H9 (cell line): ENCODE results near the gene TFCP2. TPM values are rescaled to one million over a fixed set of nuclear protein-coding genes. Genes with fewer than 3 reads are reported as not detected.

Experiments
- DNase-seq: peaks from one replicate; pipeline ENCODE4 v3.0.0-alpha.2; 2017
- H2AFZ ChIP-seq: one replicate; pipeline ENCODE4 v1.6.1; 2013; ENCODE audit warnings: mild to moderate bottlenecking, low read length, control low read depth, moderate library complexity
- H2AK5ac ChIP-seq: 2 replicates; pipeline ENCODE4 v1.6.1; 2013; ENCODE audit warnings: low read length, control low read depth, mixed read lengths; ENCODE audit not compliant: insufficient read length
- H2BK120ac ChIP-seq: one replicate; pipeline ENCODE4 v1.6.1; 2013; ENCODE audit warnings: low read depth, mild to moderate bottlenecking, low read length, control low read depth, inconsistent platforms; ENCODE audit not compliant: poor library complexity, severe bottlenecking
- H2BK12ac ChIP-seq: 2 replicates; pipeline ENCODE4 v1.6.1; 2013; ENCODE audit warnings: low read length, control low read depth, mixed read lengths, low read depth; ENCODE audit not compliant: insufficient read length
- H2BK15ac ChIP-seq: 2 replicates; pipeline ENCODE4 v1.6.1; 2013; ENCODE audit warnings: low read depth, low read length, control low read depth
- H2BK20ac ChIP-seq: one replicate; pipeline ENCODE4 v1.6.1; 2013; ENCODE audit warnings: low read depth, mild to moderate bottlenecking, low read length, control low read depth, inconsistent platforms; ENCODE audit not compliant: poor library complexity, severe bottlenecking
- H2BK5ac ChIP-seq: 2 replicates; pipeline ENCODE4 v1.6.1; 2013; ENCODE audit warnings: low read length, control low read depth, mixed read lengths; ENCODE audit not compliant: insufficient read length
- H3K14ac ChIP-seq: 2 replicates; pipeline ENCODE4 v1.6.1; 2013; ENCODE audit warnings: low read length, control low read depth; ENCODE audit not compliant: insufficient read depth
- H3K18ac ChIP-seq: 2 replicates; pipeline ENCODE4 v1.6.1; 2013; ENCODE audit warnings: low read depth, mild to moderate bottlenecking, mixed read lengths, low read length, control low read depth; ENCODE audit not compliant: insufficient read length
- H3K23ac ChIP-seq: 2 replicates; pipeline ENCODE4 v1.6.1; 2013; ENCODE audit warnings: low read length, control low read depth, mixed read lengths, low read depth; ENCODE audit not compliant: insufficient read length
- H3K23me2 ChIP-seq: 2 replicates; pipeline ENCODE4 v1.6.1; 2013; ENCODE audit warnings: low read depth, mild to moderate bottlenecking, mixed read lengths, low read length, control low read depth; ENCODE audit not compliant: insufficient read length, poor library complexity, severe bottlenecking
- H3K27ac ChIP-seq: 2 replicates; pipeline ENCODE4 v1.5.1; 2013; ENCODE audit warnings: low read length, control low read depth, mixed read lengths, low read depth; ENCODE audit not compliant: insufficient read length
- H3K27me3 ChIP-seq: 2 replicates; pipeline ENCODE4 v1.6.1; 2013; ENCODE audit warnings: low read length, control low read depth, inconsistent platforms; ENCODE audit not compliant: insufficient read depth
- H3K4ac ChIP-seq: 2 replicates; pipeline ENCODE4 v1.6.1; 2013; ENCODE audit warnings: low read depth, mild to moderate bottlenecking, control low read depth, inconsistent platforms, low read length, moderate library complexity
- H3K4me1 ChIP-seq: 2 replicates; pipeline ENCODE4 v1.6.1; 2013; ENCODE audit warnings: low read length, control low read depth, inconsistent platforms; ENCODE audit not compliant: insufficient read depth
- H3K4me2 ChIP-seq: 2 replicates; pipeline ENCODE4 v1.6.1; 2013; ENCODE audit warnings: low read length, control low read depth, mixed read lengths; ENCODE audit not compliant: insufficient read length, insufficient read depth
- H3K56ac ChIP-seq: 2 replicates; pipeline ENCODE4 v1.6.1; 2013; ENCODE audit warnings: low read depth, mild to moderate bottlenecking, mixed read lengths, low read length, control low read depth; ENCODE audit not compliant: insufficient read length
- H3K79me1 ChIP-seq: 2 replicates; pipeline ENCODE4 v1.6.1; 2013; ENCODE audit warnings: low read depth, mild to moderate bottlenecking, moderate library complexity, low read length, control low read depth, inconsistent platforms; ENCODE audit not compliant: insufficient read depth, poor library complexity, severe bottlenecking
- H3K79me2 ChIP-seq: 2 replicates; pipeline ENCODE4 v1.6.1; 2013; ENCODE audit warnings: low read length, control low read depth, inconsistent platforms; ENCODE audit not compliant: insufficient read depth
- H3K9ac ChIP-seq: 2 replicates; pipeline ENCODE4 v1.6.1; 2013; ENCODE audit warnings: low read length, control low read depth, mixed read lengths; ENCODE audit not compliant: insufficient read length; ENCODE audit errors: extremely low read depth
- H3K9me3 ChIP-seq: one replicate; pipeline ENCODE4 v1.6.1; 2013; ENCODE audit warnings: low read depth, low read length, inconsistent platforms; ENCODE audit not compliant: control insufficient read depth
- H3T11ph ChIP-seq: one replicate; pipeline ENCODE4 v1.6.1; 2013; ENCODE audit warnings: mild to moderate bottlenecking, low read length, control low read depth, inconsistent platforms
- H4K20me1 ChIP-seq: one replicate; pipeline ENCODE4 v1.6.1; 2013; ENCODE audit not compliant: control insufficient read depth, insufficient read length, insufficient read depth
- H4K5ac ChIP-seq: 2 replicates; pipeline ENCODE4 v1.6.1; 2013; ENCODE audit warnings: low read depth, mild to moderate bottlenecking, mixed read lengths, low read length, control low read depth; ENCODE audit not compliant: insufficient read length
- H4K8ac ChIP-seq: replicated peaks from 2 replicates; pipeline ENCODE4 v1.6.1; 2013; ENCODE audit warnings: low read length, control low read depth, mixed read lengths, low read depth; ENCODE audit not compliant: insufficient read length
- H4K91ac ChIP-seq: 2 replicates; pipeline ENCODE4 v1.6.1; 2013; ENCODE audit warnings: low read depth, mild to moderate bottlenecking, moderate library complexity, mixed read lengths, low read length, control low read depth; ENCODE audit not compliant: insufficient read length
- H3K27ac Mint-ChIP-seq, 3 experiments: 2 replicates in 2 of 3; 3 replicates in 1 of 3; pipeline ENCODE4 v1.8.0; 2020 to 2021; ENCODE audit warnings: mixed read lengths in 3 of 3, mild to moderate bottlenecking in 1 of 3, moderate library complexity in 1 of 3
- H3K27me3 Mint-ChIP-seq: 2 replicates; pipeline ENCODE4 v1.8.0; 2021; ENCODE audit warnings: low read depth, mild to moderate bottlenecking, moderate library complexity, mixed read lengths
- H3K36me3 Mint-ChIP-seq, 3 experiments: 2 replicates in 2 of 3; 3 replicates in 1 of 3; pipeline ENCODE4 v1.8.0; 2020 to 2021; ENCODE audit warnings: low read depth in 3 of 3, mixed read lengths in 3 of 3; ENCODE audit not compliant: insufficient read depth in 1 of 3
- H3K4me1 Mint-ChIP-seq, 2 experiments: 2 replicates each; pipeline ENCODE4 v1.8.0; 2020; ENCODE audit warnings: mixed read lengths in 2 of 2
- H3K4me3 Mint-ChIP-seq, 2 experiments: 2 replicates in 1 of 2; 3 replicates in 1 of 2; pipeline ENCODE4 v1.8.0; 2020 to 2021; ENCODE audit warnings: mild to moderate bottlenecking in 2 of 2, mixed read lengths in 2 of 2, moderate library complexity in 1 of 2
- H3K9me3 Mint-ChIP-seq, 2 experiments: 2 replicates in 1 of 2; 3 replicates in 1 of 2; pipeline ENCODE4 v1.8.0; 2020; ENCODE audit warnings: mild to moderate bottlenecking in 2 of 2, mixed read lengths in 2 of 2, moderate library complexity in 1 of 2
- CTCF ChIP-seq: fragments of 200-600 bp; sonication (generic); conservative IDR thresholded peaks from 3 replicates; pipeline ENCODE4 v1.8.0; 2021; ENCODE audit warnings: antibody characterized with exemption, mild to moderate bottlenecking
- WGBS: extraction: QIAGEN DNeasy Blood & Tissue Kit; methylation state at CpG from one replicate; pipeline ENCODE4 v1.1.7; 2013; ENCODE audit warnings: missing lambda C conversion rate, low lambda C conversion rate, mixed read lengths; ENCODE audit not compliant: insufficient read length; ENCODE audit errors: extremely low coverage; 5-methylcytosine and 5-hydroxymethylcytosine counted together
- total RNA-seq: library from RNA; stranded (reverse); gene quantifications from 2 replicates; pipeline ENCODE4 v1.2.1, GENCODE V29; 2021

Gene TFCP2
- total RNA-seq, 1 experiment from 2014 or later, result 27.1 TPM

DNA sequence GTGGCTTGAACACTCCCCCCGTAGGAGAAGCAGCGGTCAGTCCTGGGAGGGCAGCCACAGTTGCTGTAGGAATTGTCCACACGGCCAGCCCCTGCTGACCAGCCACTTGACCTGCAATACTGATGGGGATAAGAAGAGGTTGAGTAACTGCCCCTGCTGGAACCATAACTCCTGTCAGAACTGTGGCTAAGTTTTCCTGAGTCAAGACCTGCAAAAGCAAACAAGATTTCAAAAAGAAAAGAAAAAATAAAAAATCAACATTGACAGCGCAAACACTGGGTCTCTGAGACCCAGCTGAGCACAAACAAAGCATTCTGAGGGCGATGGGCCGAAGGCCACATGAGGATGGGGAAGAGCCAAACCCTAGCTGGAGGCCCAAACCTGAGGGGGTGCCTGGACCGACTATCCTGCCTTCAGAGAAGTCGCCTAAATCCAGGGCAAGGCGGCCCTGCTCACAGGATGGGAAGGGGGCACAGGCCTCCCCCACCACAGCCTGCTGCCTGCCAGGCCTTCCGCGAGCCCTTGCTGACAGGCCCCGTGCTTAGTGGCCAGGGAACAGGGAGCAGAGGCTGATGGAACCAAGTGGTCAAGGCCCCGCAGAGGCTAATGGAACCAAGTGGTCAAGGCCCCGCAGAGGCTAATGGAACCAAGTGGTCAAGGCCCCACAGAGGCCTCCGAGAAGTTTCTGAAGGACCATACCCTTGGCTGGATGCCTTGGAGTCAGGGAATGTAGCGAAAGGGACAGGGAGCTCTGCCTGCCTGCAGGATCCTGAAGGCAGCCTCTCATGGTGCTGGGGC lies 25.8 kb upstream of the TFCP2 start:
- no peak overlapping the region for H4K5ac ChIP-seq
- no peaks in the 10 kb centered on the region for H3K9me3 Mint-ChIP-seq
- H2AFZ ChIP-seq, result no peak overlapping the region
- H2BK12ac ChIP-seq, result no peak overlapping the region
- H3K4me1 ChIP-seq, result no peaks in the 10 kb centered on the region; the same call in 1 of the 2 replicates
- no peak overlapping the region for H4K8ac ChIP-seq
- no CpG with 5 or more reads among the region's 16 CpGs for WGBS
- H3K4ac ChIP-seq, result no peak overlapping the region
- H3K79me1 ChIP-seq, result no peaks in the 10 kb centered on the region
- no peak overlapping the region; the same call in 1 of the 2 replicates for H3K14ac ChIP-seq
- H3K27me3 ChIP-seq, result no peaks in the 10 kb centered on the region
- no peak for TF ChIP-seq CTCF
- no peak overlapping the region for H3K4me2 ChIP-seq
- no peak overlapping the region for H3K56ac ChIP-seq
- no peak overlapping the region for H2BK20ac ChIP-seq
- H3K23ac ChIP-seq, result no peak overlapping the region
- no peak overlapping the region for H2BK120ac ChIP-seq
- no peak for DNase-seq
- no peak overlapping the region for H3K27ac ChIP-seq
- H4K20me1 ChIP-seq, result no peaks in the 10 kb centered on the region
- H3K36me3 Mint-ChIP-seq, result peaks cover 0 to 4% (median 1%) of the 10 kb centered on the region in 3 experiments; a peak in 3 of 7 replicates
- H3K23me2 ChIP-seq, result no peaks in the 10 kb centered on the region
- H3K27me3 Mint-ChIP-seq, result peaks cover 1% of the 10 kb centered on the region; the same call in 1 of the 2 replicates
- H3T11ph ChIP-seq, result no peak overlapping the region
- H3K9me3 ChIP-seq, result no peaks in the 10 kb centered on the region
- H3K4me1 Mint-ChIP-seq, result no peaks in the 10 kb centered on the region
- no peak overlapping the region for H4K91ac ChIP-seq
- no peak overlapping the region for H2BK5ac ChIP-seq
- no peak overlapping the region for H3K4me3 Mint-ChIP-seq
- no peaks in the 10 kb centered on the region for H3K79me2 ChIP-seq
- no peak overlapping the region for H3K9ac ChIP-seq
- no peak overlapping the region for H3K18ac ChIP-seq
- H2AK5ac ChIP-seq, result no peak overlapping the region
- no peak overlapping the region for H2BK15ac ChIP-seq
- no peak overlapping the region; a peak in 1 of 7 replicates for H3K27ac Mint-ChIP-seq
